GM21390 (cell line): ENCODE measurements around the gene SGMS1.
A peak's percentile ranks its signal among the peaks of the same experiment; 100 is the strongest.

Source experiments
- ATAC-seq: cut with Tn5 transposase; IDR thresholded peaks from one replicate; pipeline ENCODE4 v1.9.1; 2021; ENCODE audit not compliant: unreplicated experiment

SGMS1 gene

GRCh38 chr10:50316695-50317648 lies 306.8 kb downstream of the SGMS1 start:
- ATAC-seq = no peak

- ATAC-seq = no peak
Observed at GRCh38 chr10:50316174-50316573, 307.6 kb downstream of the SGMS1 start.

GRCh38 chr10:50315424-50315823 lies 308.3 kb downstream of the SGMS1 start:
- ATAC-seq = no peak

DNA sequence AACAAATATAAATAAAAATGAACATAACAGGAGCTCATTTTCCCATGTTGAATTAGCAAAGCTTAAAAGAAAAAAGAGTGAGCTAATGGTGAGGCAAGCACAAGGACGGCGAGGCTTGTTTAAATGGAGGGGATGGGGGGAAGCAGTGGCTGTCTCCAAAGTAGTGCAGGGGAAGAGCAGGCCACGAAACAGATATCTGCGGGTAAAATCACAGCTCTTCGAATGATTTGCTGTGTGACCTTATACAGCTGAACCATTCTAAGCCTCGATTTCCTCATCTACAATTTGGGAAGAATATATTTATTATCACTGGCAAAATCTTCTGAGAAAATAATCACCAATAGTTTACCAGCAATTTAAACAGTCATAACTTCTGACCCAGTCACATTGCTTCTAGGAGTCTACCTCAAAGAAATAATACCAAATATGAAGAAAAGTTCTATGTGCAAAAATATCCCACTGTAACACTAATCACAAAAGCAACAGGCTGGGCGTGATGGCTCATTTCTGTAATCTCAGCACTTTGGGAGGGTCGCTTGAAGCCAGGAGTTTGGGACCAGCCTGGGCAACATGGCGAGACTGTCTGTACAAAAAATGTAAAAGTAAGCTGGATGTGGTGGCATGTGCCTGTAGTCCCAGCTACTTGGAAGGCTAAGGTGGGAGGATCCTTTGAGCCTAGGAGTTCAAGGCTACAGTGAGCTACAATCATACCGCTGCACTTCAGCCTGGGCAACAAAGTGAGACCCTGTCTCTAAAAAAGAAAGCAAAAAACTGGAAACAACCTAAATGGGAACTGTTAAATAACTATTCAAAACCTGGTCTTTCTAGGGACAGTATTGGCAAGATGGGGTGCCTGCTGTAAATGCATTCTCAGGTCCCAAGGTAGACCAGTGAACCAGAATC lies 309.3 kb downstream of the SGMS1 start:
- ATAC-seq = no peak

DNA sequence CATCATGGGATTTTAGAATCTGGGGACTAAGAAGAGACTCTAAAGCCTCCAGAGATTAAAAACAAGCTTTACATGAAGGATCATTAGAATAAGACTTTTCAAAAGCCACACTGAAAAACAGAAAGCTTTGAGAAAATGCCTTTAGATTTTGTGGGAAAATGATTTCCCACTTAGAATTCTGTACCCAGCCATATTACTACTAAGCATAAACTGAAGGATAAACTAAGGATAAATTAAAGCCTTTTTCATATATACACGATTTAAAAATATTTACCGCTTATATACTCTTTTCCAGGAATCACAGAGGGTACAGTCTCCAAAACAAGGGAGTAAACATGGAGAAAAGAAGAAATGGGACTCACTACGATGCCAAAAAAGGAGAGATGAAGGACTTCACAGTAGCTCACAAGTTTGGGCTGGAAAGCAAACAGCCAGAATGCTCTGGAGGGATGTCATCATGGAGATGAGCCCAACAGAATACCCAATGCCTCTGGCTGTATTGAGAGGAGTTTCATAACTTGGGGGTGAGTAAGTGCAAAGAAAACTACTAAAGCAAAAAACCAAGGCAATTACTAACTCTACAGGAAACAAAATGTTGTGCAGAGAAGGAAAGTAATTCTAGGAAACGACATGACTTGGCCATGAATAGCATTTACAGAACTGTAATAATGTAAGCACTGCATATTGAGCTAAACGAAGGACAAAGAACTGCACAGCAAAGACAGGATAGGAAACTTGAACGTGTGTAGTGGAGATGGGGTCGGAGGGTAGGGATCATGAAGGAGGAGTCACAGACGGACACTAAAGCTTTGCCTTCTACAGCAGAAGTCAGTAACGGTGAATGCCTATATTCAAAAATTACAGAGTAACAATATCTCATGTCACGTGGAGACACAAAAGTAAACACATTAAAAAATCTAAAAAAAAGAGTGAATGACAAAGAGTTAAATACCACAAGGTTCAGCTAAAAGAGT lies 311.0 kb downstream of the SGMS1 start:
- ATAC-seq = no peak

- peak; percentile 80 for ATAC-seq
Observed at GRCh38 chr10:50310560-50311174, 313.1 kb downstream of the SGMS1 start.

DNA sequence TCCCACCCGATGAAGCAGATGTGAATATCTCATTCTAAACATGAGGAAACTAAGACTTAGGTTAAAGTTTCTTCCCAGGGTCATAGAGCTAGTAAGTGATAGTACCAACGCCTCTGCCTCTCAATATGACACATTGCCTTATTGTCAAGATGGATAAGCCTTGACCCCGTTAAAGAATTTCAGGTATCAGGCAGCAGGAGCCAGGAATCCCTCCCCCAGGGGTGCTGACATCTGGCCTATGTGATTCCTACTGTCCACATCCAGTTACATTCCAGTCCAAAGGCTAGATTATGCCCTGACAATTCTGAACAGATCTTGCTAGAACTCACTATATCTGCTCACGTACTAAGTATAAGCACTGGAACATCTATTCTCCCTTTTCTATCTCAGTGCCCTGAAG lies 314.4 kb downstream of the SGMS1 start:
- no peak for ATAC-seq

- no peak for ATAC-seq
Observed at GRCh38 chr10:50304660-50305059, 319.1 kb downstream of the SGMS1 start.

GRCh38 chr10:50299948-50300669 lies 323.6 kb downstream of the SGMS1 start:
- no peak for ATAC-seq

DNA sequence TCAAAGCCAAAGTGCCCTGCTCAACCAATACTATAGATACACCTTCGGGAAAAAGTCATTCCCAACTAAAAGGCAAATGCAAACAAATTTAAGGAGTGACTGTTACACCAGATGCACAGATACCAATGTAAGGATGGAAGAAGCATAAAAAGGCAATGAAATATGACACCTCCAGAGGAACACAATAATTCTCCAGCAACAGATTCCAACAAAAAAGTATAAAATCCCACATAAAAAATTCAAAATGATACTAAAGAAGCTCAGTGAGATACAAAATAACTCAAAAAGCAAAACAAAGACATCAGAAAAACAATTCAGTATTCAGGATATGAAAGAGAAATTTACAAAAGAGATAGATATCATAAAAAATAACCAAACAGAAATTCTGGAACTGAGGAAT lies 328.4 kb downstream of the SGMS1 start:
- ATAC-seq = no peak

DNA sequence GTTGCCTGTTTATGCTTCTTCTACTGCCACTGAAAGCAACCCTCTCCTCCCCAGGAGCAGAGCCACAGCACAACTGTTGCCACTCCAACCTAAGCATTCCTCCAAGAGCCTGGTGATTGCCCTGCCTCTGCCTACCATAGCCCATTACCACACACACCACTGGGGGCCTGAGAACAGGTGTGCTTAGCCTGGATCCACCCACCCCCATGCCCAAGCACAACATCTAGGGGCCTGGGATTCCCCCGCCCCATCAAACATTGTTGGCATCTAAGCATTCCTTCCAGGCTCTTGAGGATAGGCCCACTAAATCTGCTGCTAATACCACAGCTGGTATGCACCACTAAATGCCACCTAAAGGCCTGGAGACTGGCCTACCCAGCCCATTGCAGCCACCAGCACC lies 329.2 kb downstream of the SGMS1 start:
- ATAC-seq = no peak

DNA sequence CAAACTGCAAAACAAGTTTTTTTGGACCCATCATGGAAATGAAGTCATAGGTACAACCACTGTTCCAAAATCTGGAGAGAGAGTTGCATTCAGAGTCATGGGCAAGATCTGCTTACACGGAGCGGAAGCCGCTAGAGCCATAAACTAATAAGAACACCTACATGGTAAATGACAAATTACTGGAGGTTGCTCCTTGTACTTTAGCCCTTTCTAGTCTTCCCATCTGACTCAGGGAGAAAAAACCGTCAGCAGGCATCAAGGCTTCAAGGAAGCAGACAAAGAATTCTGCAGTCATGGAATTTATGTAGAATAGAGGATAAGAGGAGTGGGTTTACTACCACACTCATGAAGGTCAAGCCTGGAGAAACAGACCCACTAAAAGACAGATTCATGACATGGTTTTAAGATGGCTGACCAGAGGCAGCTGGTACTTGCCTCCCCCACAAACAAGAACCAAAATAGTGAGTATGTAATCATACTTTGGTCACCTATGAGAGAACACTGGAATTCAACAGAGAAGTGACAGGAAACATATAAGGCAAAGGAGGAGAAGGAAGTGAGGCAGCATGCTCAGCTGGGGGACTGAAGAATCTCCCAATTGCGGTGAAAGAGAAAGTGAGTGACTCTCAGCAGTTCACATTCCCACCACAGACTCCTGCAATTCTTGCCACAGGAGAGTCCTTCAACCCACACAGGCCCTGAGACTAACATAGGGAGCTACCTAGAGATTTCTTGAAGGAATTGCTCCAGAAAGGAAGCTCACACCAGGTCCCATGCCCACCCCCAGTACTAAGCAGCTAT lies 330.0 kb downstream of the SGMS1 start:
- ATAC-seq = no peak

DNA sequence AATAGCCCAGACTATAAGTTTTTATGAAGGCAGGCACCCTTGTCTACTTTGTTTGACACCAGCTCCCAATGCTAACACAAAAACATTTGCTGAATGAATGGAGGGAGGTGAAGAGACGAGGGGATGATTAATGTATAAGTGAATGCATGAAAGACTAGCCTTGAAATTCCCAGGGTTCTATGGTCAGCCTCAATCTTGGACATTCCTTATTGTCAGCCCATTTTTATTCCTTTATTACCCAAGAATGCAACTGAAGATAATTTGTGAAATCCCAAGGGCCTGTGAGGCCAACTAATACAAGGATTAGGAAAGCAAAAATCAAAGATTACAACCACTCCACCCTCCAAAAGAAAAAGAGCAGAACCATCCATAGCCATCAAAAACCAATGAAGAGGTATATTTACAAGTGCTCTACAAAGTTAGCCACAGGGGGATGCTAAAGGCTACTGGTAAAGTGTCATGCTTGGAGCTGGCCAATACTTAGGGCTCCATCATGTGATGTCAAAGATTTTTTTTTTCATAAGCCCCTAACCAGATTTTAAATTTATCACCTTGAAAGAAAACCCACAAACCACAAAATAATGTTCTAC lies 332.4 kb downstream of the SGMS1 start:
- ATAC-seq = no peak

DNA sequence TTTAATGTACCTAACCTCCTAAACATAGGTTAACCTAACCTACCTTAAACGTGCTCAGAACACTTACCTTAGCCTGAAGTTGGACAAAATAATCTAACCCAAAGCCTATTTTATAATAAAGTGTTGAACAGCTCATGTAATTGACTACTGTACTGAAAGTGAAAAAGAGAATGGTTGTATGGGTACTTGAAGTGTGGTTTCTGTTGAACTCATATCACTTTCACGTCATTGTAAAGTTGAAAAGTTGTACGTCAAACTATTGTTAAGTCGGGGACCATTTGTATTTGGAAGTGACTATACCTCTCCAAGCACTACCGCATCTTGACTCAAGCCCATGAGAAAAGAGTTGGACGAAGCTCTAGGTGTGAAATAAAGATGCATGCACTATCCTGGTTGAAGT lies 334.6 kb downstream of the SGMS1 start:
- no peak for ATAC-seq

DNA sequence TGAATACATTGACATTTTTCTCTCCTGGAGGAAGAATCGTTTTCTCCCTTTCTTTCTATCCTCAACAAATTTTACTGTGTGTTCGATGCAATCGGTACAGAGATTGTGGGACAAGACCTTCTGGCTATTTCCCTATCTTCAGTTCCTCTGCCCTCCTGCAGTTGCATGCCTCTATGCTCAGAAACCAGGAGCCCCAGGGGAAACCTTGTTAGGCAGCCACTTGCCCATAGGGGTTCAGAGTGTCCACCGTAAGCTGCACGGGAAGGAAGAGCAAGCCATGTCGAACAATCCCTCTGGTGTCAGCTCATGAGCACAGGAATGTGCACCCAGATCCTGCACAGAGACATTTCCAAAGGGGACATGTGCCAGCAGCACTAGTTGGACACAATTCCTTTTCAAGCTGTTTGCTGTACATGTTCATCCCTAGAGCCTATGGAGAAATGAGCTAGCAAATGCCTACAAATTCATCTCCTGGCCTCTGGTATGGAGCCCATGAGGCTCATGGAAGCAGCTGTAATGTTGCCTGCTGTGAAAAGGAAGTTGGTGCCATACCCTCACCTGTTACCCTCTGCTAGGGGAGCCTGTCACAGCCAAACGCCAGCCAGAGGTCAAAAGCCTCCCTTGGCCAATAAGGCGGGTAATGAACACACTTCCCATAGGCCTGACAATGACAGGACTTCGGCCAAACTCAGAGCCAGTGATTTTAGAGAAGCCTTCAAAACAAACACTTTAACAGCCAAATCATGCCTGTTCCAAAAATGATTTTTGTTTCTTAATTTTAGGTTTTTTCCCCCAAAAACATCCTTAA lies 336.6 kb downstream of the SGMS1 start:
- ATAC-seq = no peak

GRCh38 chr10:50286517-50286916 lies 337.2 kb downstream of the SGMS1 start:
- no peak for ATAC-seq

GRCh38 chr10:50281967-50282522 lies 341.7 kb downstream of the SGMS1 start:
- no peak for ATAC-seq
